Measurements from ENCODE around the gene LDLRAD4. TPM values are rescaled to one million over a fixed set of nuclear protein-coding genes. Genes with fewer than 3 reads are reported as not detected.

Gene LDLRAD4
- total and polyA plus RNA-seq, 2 donors (not counting 1 experiment from before 2014, with no cell fraction given), result 13.9 to 35.7 TPM

GRCh38 chr18:13598591-13598990 is 380.0 kb downstream of the LDLRAD4 start:
- H3K9me3 ChIP-seq (ENCODE audit: control extremely low read depth in 1 of 3, control insufficient read depth in 2 of 3, insufficient read depth in 1 of 3, low read length in 2 of 3), result peaks cover 0 to 35% (median 11%) of the 10 kb centered on the region in 3 donors
- no peaks in the 10 kb centered on the region for H4K20me1 ChIP-seq (ENCODE audit: control insufficient read depth, insufficient read depth, low read length, poor library complexity, severe bottlenecking)
- intact Hi-C loops (cut with micrococcal nuclease), result no loop called here
- Mint-ChIP-seq H3K27me3 (no peaks in the 10 kb centered on the region), H3K4me3 (no peak overlapping the region), H3K4me1 (peaks cover 11% of the 10 kb centered on the region), H3K27ac (no peak overlapping the region), H3K9me3 (ENCODE audit: insufficient read depth) (peaks cover 23% of the 10 kb centered on the region)
- CTCF ChIA-PET, result interaction anchor here (0.7 to 1.9 kb wide), 8 partner anchors 9 to 102 kb away, joined by 3 to 11 read pairs (median 3); no protein-coding TSS in a partner anchor
- H3K27me3 ChIP-seq (replicated peaks in 1 of 4; ENCODE audit: control extremely low read depth in 1 of 4, control insufficient read depth in 3 of 4, insufficient read depth in 4 of 4, low read length in 3 of 4), result no peaks in the 10 kb centered on the region
- no peaks in the 10 kb centered on the region for H3K36me3 ChIP-seq (replicated peaks in 1 of 2; ENCODE audit: control extremely low read depth in 1 of 2, control insufficient read depth in 1 of 2, extremely low read depth in 1 of 2, insufficient read depth in 2 of 2, low read length in 1 of 2)
- WGBS (ENCODE audit: insufficient coverage), result 100% methylated on average over 1 of the region's 2 CpGs
- DNase-seq (no peak), ATAC-seq (ENCODE audit: low read depth) (no peak)
- no peak overlapping the region for H3K4me3 ChIP-seq (ENCODE audit: control extremely low read depth in 1 of 5, extremely low read depth in 1 of 5, insufficient read depth in 1 of 5, low read depth in 2 of 5, low read length in 4 of 5)
- no peak for TF ChIP-seq CTCF (IDR thresholded peaks at IDR 0.05)
- no peak for TF ChIP-seq EZH2 (IDR thresholded peaks at IDR 0.05; ENCODE audit: borderline replicate concordance, insufficient read depth, low read depth, low read length, poor library complexity, severe bottlenecking)
- POLR2A ChIA-PET, result interaction anchor here (1.1 to 1.9 kb wide), 2 partner anchors 13 to 14 kb away, joined by 4 to 5 read pairs; no protein-coding TSS in a partner anchor
- peaks cover 36% of the 10 kb centered on the region for H3K79me2 ChIP-seq (ENCODE audit: control insufficient read depth, insufficient read depth, low read length)
- no peak overlapping the region for H3K27ac ChIP-seq (ENCODE audit: low read length in 2 of 2)
- H3K4me1 ChIP-seq (ENCODE audit: control insufficient read depth in 2 of 2, insufficient read depth in 2 of 2, low read length in 2 of 2), result peaks cover 0 to 3% of the 10 kb centered on the region in 2 donors
- no peak overlapping the region for H3K4me2 ChIP-seq (replicated peaks; ENCODE audit: low read depth, low read length, poor library complexity, severe bottlenecking)
- no peak overlapping the region for H3K9ac ChIP-seq (ENCODE audit: low read length)
- no peak overlapping the region for H2AFZ ChIP-seq (ENCODE audit: insufficient read depth, low read depth, low read length, poor library complexity, severe bottlenecking)

- peaks cover 0 to 35% (median 11%) of the 10 kb centered on the region in 3 donors for H3K9me3 ChIP-seq (ENCODE audit: control extremely low read depth in 1 of 3, control insufficient read depth in 2 of 3, insufficient read depth in 1 of 3, low read length in 2 of 3)
- CTCF ChIA-PET, result interaction anchor here (0.7 to 1.9 kb wide), 4 partner anchors 13 to 102 kb away, joined by 3 to 11 read pairs (median 3); no protein-coding TSS in a partner anchor
- intact Hi-C loops (cut with micrococcal nuclease), result no loop called here
These were observed 380.5 kb downstream of the LDLRAD4 start for GRCh38 chr18:13599031-13599430.

More at GRCh38 chr18:13599031-13599430, 380.5 kb downstream of the LDLRAD4 start:
- Histone ChIP-seq H3K27ac (ENCODE audit: low read length in 2 of 2) (no peak overlapping the region), H3K4me2 (replicated peaks; ENCODE audit: low read depth, low read length, poor library complexity, severe bottlenecking) (no peak overlapping the region), H4K20me1 (ENCODE audit: control insufficient read depth, insufficient read depth, low read length, poor library complexity, severe bottlenecking) (no peaks in the 10 kb centered on the region), H3K4me3 (ENCODE audit: control extremely low read depth in 1 of 5, extremely low read depth in 1 of 5, insufficient read depth in 1 of 5, low read depth in 2 of 5, low read length in 4 of 5) (no peak overlapping the region), H3K9ac (ENCODE audit: low read length) (no peak overlapping the region), H3K79me2 (ENCODE audit: control insufficient read depth, insufficient read depth, low read length) (peaks cover 32% of the 10 kb centered on the region), H2AFZ (ENCODE audit: insufficient read depth, low read depth, low read length, poor library complexity, severe bottlenecking) (no peak overlapping the region), H3K4me1 (ENCODE audit: control insufficient read depth in 2 of 2, insufficient read depth in 2 of 2, low read length in 2 of 2) (peaks cover 0 to 3% of the 10 kb centered on the region in 2 donors), H3K36me3 (replicated peaks in 1 of 2; ENCODE audit: control extremely low read depth in 1 of 2, control insufficient read depth in 1 of 2, extremely low read depth in 1 of 2, insufficient read depth in 2 of 2, low read length in 1 of 2) (peaks cover 0 to 2% of the 10 kb centered on the region in 2 experiments), H3K27me3 (replicated peaks in 1 of 4; ENCODE audit: control extremely low read depth in 1 of 4, control insufficient read depth in 3 of 4, insufficient read depth in 4 of 4, low read length in 3 of 4) (no peaks in the 10 kb centered on the region)
- POLR2A ChIA-PET, result no interaction called here
- H3K9me3 Mint-ChIP-seq (ENCODE audit: insufficient read depth), result peaks cover 23% of the 10 kb centered on the region
- no peak overlapping the region for H3K4me3 Mint-ChIP-seq
- H3K4me1 Mint-ChIP-seq, result peaks cover 9% of the 10 kb centered on the region
- no peak for TF ChIP-seq CTCF (IDR thresholded peaks at IDR 0.05)
- no peak for TF ChIP-seq EZH2 (IDR thresholded peaks at IDR 0.05; ENCODE audit: borderline replicate concordance, insufficient read depth, low read depth, low read length, poor library complexity, severe bottlenecking)
- DNase-seq, result no peak
- ATAC-seq (ENCODE audit: low read depth), result no peak
- no peak overlapping the region for H3K27ac Mint-ChIP-seq
- no CpG with 5 or more reads among the region's 1 CpG for WGBS (ENCODE audit: insufficient coverage)
- no peaks in the 10 kb centered on the region for H3K27me3 Mint-ChIP-seq
